WTC11 (cell line): Measurements from ENCODE around the gene RAB3A.

Source experiments
- ETV6 ChIP-seq: sonication (generic); formaldehyde crosslinking; IDR thresholded peaks from 2 replicates; pipeline ENCODE4 v1.8.1; 2022; ENCODE audit warnings: mild to moderate bottlenecking, missing genetic modification reagents
- RELA ChIP-seq: sonication (generic); formaldehyde crosslinking; IDR thresholded peaks from 2 replicates; pipeline ENCODE4 v1.8.1; 2022; ENCODE audit warnings: missing genetic modification reagents, mild to moderate bottlenecking, borderline replicate concordance
- TF ChIP-seq, protein P1 (sequence below): fragments of 200-600 bp; IDR thresholded peaks from 2 replicates; pipeline ENCODE4 v1.8.0; 2022; ENCODE audit warnings: antibody characterized with exemption

DNA sequence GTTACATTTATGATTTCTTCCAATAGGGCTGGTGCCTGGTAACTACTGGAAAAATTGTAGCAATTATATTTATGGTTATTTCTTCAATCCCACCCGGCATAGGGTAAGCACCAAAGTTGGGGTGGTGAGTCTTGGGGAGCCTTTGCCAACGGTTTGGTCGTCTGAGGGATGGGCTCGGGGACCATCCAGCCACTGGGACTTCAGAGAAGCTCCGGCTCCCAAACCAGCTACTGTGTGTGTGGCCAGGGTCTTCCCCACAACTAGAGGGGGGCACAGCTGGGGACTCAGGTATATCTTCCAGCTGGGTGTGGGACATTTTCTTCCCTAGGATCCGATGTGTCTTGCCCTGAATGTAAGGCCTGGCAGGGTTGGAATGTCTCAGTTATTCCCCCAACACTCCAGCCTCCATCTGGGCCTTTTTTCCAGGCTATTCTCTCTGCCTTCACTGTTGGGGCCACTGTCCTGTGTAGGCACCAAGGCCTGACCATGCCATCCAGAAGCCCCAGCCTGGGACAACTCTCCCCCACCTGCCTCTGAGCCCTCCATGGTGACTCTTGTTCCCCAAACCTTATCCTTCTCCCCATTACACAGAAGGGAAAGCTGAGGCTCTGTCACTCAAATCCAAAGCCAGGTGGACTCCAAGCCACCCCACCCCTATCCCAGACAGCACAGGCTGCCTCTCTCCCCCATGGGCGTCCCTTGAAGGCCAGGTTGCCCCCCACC, 31.4 kb downstream of the RAB3A start:
- TF ChIP-seq, protein P1, sequence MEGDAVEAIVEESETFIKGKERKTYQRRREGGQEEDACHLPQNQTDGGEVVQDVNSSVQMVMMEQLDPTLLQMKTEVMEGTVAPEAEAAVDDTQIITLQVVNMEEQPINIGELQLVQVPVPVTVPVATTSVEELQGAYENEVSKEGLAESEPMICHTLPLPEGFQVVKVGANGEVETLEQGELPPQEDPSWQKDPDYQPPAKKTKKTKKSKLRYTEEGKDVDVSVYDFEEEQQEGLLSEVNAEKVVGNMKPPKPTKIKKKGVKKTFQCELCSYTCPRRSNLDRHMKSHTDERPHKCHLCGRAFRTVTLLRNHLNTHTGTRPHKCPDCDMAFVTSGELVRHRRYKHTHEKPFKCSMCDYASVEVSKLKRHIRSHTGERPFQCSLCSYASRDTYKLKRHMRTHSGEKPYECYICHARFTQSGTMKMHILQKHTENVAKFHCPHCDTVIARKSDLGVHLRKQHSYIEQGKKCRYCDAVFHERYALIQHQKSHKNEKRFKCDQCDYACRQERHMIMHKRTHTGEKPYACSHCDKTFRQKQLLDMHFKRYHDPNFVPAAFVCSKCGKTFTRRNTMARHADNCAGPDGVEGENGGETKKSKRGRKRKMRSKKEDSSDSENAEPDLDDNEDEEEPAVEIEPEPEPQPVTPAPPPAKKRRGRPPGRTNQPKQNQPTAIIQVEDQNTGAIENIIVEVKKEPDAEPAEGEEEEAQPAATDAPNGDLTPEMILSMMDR, result no peak
- TF ChIP-seq ETV6 (CRISPR knock-in tag) (no peak), RELA (CRISPR knock-in tag) (no peak)
